H9 (cell line): ENCODE data around the gene STT3B. TPM values are rescaled to one million over a fixed set of nuclear protein-coding genes. Genes with fewer than 3 reads are reported as not detected.

Experiments
- DNase-seq: peaks from one replicate; pipeline ENCODE4 v3.0.0-alpha.2; 2017
- H2AFZ ChIP-seq: one replicate; pipeline ENCODE4 v1.6.1; 2013; ENCODE audit warnings: mild to moderate bottlenecking, low read length, control low read depth, moderate library complexity
- H2AK5ac ChIP-seq: 2 replicates; pipeline ENCODE4 v1.6.1; 2013; ENCODE audit warnings: low read length, control low read depth, mixed read lengths; ENCODE audit not compliant: insufficient read length
- H2BK120ac ChIP-seq: one replicate; pipeline ENCODE4 v1.6.1; 2013; ENCODE audit warnings: low read depth, mild to moderate bottlenecking, low read length, control low read depth, inconsistent platforms; ENCODE audit not compliant: poor library complexity, severe bottlenecking
- H2BK12ac ChIP-seq: 2 replicates; pipeline ENCODE4 v1.6.1; 2013; ENCODE audit warnings: low read length, control low read depth, mixed read lengths, low read depth; ENCODE audit not compliant: insufficient read length
- H2BK15ac ChIP-seq: 2 replicates; pipeline ENCODE4 v1.6.1; 2013; ENCODE audit warnings: low read depth, low read length, control low read depth
- H2BK20ac ChIP-seq: one replicate; pipeline ENCODE4 v1.6.1; 2013; ENCODE audit warnings: low read depth, mild to moderate bottlenecking, low read length, control low read depth, inconsistent platforms; ENCODE audit not compliant: poor library complexity, severe bottlenecking
- H2BK5ac ChIP-seq: 2 replicates; pipeline ENCODE4 v1.6.1; 2013; ENCODE audit warnings: low read length, control low read depth, mixed read lengths; ENCODE audit not compliant: insufficient read length
- H3K14ac ChIP-seq: 2 replicates; pipeline ENCODE4 v1.6.1; 2013; ENCODE audit warnings: low read length, control low read depth; ENCODE audit not compliant: insufficient read depth
- H3K18ac ChIP-seq: 2 replicates; pipeline ENCODE4 v1.6.1; 2013; ENCODE audit warnings: low read depth, mild to moderate bottlenecking, mixed read lengths, low read length, control low read depth; ENCODE audit not compliant: insufficient read length
- H3K23ac ChIP-seq: 2 replicates; pipeline ENCODE4 v1.6.1; 2013; ENCODE audit warnings: low read length, control low read depth, mixed read lengths, low read depth; ENCODE audit not compliant: insufficient read length
- H3K23me2 ChIP-seq: 2 replicates; pipeline ENCODE4 v1.6.1; 2013; ENCODE audit warnings: low read depth, mild to moderate bottlenecking, mixed read lengths, low read length, control low read depth; ENCODE audit not compliant: insufficient read length, poor library complexity, severe bottlenecking
- H3K27ac ChIP-seq: 2 replicates; pipeline ENCODE4 v1.5.1; 2013; ENCODE audit warnings: low read length, control low read depth, mixed read lengths, low read depth; ENCODE audit not compliant: insufficient read length
- H3K27me3 ChIP-seq: 2 replicates; pipeline ENCODE4 v1.6.1; 2013; ENCODE audit warnings: low read length, control low read depth, inconsistent platforms; ENCODE audit not compliant: insufficient read depth
- H3K4ac ChIP-seq: 2 replicates; pipeline ENCODE4 v1.6.1; 2013; ENCODE audit warnings: low read depth, mild to moderate bottlenecking, control low read depth, inconsistent platforms, low read length, moderate library complexity
- H3K4me1 ChIP-seq: 2 replicates; pipeline ENCODE4 v1.6.1; 2013; ENCODE audit warnings: low read length, control low read depth, inconsistent platforms; ENCODE audit not compliant: insufficient read depth
- H3K4me2 ChIP-seq: 2 replicates; pipeline ENCODE4 v1.6.1; 2013; ENCODE audit warnings: low read length, control low read depth, mixed read lengths; ENCODE audit not compliant: insufficient read length, insufficient read depth
- H3K56ac ChIP-seq: 2 replicates; pipeline ENCODE4 v1.6.1; 2013; ENCODE audit warnings: low read depth, mild to moderate bottlenecking, mixed read lengths, low read length, control low read depth; ENCODE audit not compliant: insufficient read length
- H3K79me1 ChIP-seq: 2 replicates; pipeline ENCODE4 v1.6.1; 2013; ENCODE audit warnings: low read depth, mild to moderate bottlenecking, moderate library complexity, low read length, control low read depth, inconsistent platforms; ENCODE audit not compliant: insufficient read depth, poor library complexity, severe bottlenecking
- H3K79me2 ChIP-seq: 2 replicates; pipeline ENCODE4 v1.6.1; 2013; ENCODE audit warnings: low read length, control low read depth, inconsistent platforms; ENCODE audit not compliant: insufficient read depth
- H3K9ac ChIP-seq: 2 replicates; pipeline ENCODE4 v1.6.1; 2013; ENCODE audit warnings: low read length, control low read depth, mixed read lengths; ENCODE audit not compliant: insufficient read length; ENCODE audit errors: extremely low read depth
- H3K9me3 ChIP-seq: one replicate; pipeline ENCODE4 v1.6.1; 2013; ENCODE audit warnings: low read depth, low read length, inconsistent platforms; ENCODE audit not compliant: control insufficient read depth
- H3T11ph ChIP-seq: one replicate; pipeline ENCODE4 v1.6.1; 2013; ENCODE audit warnings: mild to moderate bottlenecking, low read length, control low read depth, inconsistent platforms
- H4K20me1 ChIP-seq: one replicate; pipeline ENCODE4 v1.6.1; 2013; ENCODE audit not compliant: control insufficient read depth, insufficient read length, insufficient read depth
- H4K5ac ChIP-seq: 2 replicates; pipeline ENCODE4 v1.6.1; 2013; ENCODE audit warnings: low read depth, mild to moderate bottlenecking, mixed read lengths, low read length, control low read depth; ENCODE audit not compliant: insufficient read length
- H4K8ac ChIP-seq: replicated peaks from 2 replicates; pipeline ENCODE4 v1.6.1; 2013; ENCODE audit warnings: low read length, control low read depth, mixed read lengths, low read depth; ENCODE audit not compliant: insufficient read length
- H4K91ac ChIP-seq: 2 replicates; pipeline ENCODE4 v1.6.1; 2013; ENCODE audit warnings: low read depth, mild to moderate bottlenecking, moderate library complexity, mixed read lengths, low read length, control low read depth; ENCODE audit not compliant: insufficient read length
- H3K27ac Mint-ChIP-seq, 3 experiments: 2 replicates in 2 of 3; 3 replicates in 1 of 3; pipeline ENCODE4 v1.8.0; 2020 to 2021; ENCODE audit warnings: mixed read lengths in 3 of 3, mild to moderate bottlenecking in 1 of 3, moderate library complexity in 1 of 3
- H3K27me3 Mint-ChIP-seq: 2 replicates; pipeline ENCODE4 v1.8.0; 2021; ENCODE audit warnings: low read depth, mild to moderate bottlenecking, moderate library complexity, mixed read lengths
- H3K36me3 Mint-ChIP-seq, 3 experiments: 2 replicates in 2 of 3; 3 replicates in 1 of 3; pipeline ENCODE4 v1.8.0; 2020 to 2021; ENCODE audit warnings: low read depth in 3 of 3, mixed read lengths in 3 of 3; ENCODE audit not compliant: insufficient read depth in 1 of 3
- H3K4me1 Mint-ChIP-seq, 2 experiments: 2 replicates each; pipeline ENCODE4 v1.8.0; 2020; ENCODE audit warnings: mixed read lengths in 2 of 2
- H3K4me3 Mint-ChIP-seq, 2 experiments: 2 replicates in 1 of 2; 3 replicates in 1 of 2; pipeline ENCODE4 v1.8.0; 2020 to 2021; ENCODE audit warnings: mild to moderate bottlenecking in 2 of 2, mixed read lengths in 2 of 2, moderate library complexity in 1 of 2
- H3K9me3 Mint-ChIP-seq, 2 experiments: 2 replicates in 1 of 2; 3 replicates in 1 of 2; pipeline ENCODE4 v1.8.0; 2020; ENCODE audit warnings: mild to moderate bottlenecking in 2 of 2, mixed read lengths in 2 of 2, moderate library complexity in 1 of 2
- WGBS: extraction: QIAGEN DNeasy Blood & Tissue Kit; methylation state at CpG from one replicate; pipeline ENCODE4 v1.1.7; 2013; ENCODE audit warnings: missing lambda C conversion rate, low lambda C conversion rate, mixed read lengths; ENCODE audit not compliant: insufficient read length; ENCODE audit errors: extremely low coverage; 5-methylcytosine and 5-hydroxymethylcytosine counted together
- total RNA-seq: library from RNA; stranded (reverse); gene quantifications from 2 replicates; pipeline ENCODE4 v1.2.1, GENCODE V29; 2021
- TF ChIP-seq, protein P1 (sequence below): fragments of 200-600 bp; sonication (generic); conservative IDR thresholded peaks from 3 replicates; pipeline ENCODE4 v1.8.0; 2021; ENCODE audit warnings: antibody characterized with exemption, mild to moderate bottlenecking

The STT3B gene
- total RNA-seq, 1 experiment from 2014 or later, result 79.9 TPM

- no peak overlapping the region for H2AK5ac ChIP-seq
- no peaks in the 10 kb centered on the region; the same call in 1 of the 2 replicates for H3K4me1 ChIP-seq
- no peak for DNase-seq
- H2AFZ ChIP-seq, result no peak overlapping the region
- H3K23ac ChIP-seq, result no peak overlapping the region
- H4K5ac ChIP-seq, result no peak overlapping the region
- no peak overlapping the region for H3K18ac ChIP-seq
- no peak overlapping the region for H3K4me3 Mint-ChIP-seq
- H4K91ac ChIP-seq, result no peak overlapping the region
- no peak overlapping the region for H2BK15ac ChIP-seq
- H2BK5ac ChIP-seq, result no peak overlapping the region
- no peak overlapping the region for H4K8ac ChIP-seq
- no peaks in the 10 kb centered on the region for H3K23me2 ChIP-seq
- no peak overlapping the region for H3K4ac ChIP-seq
- H3K9me3 ChIP-seq, result no peaks in the 10 kb centered on the region
- TF ChIP-seq, protein P1, sequence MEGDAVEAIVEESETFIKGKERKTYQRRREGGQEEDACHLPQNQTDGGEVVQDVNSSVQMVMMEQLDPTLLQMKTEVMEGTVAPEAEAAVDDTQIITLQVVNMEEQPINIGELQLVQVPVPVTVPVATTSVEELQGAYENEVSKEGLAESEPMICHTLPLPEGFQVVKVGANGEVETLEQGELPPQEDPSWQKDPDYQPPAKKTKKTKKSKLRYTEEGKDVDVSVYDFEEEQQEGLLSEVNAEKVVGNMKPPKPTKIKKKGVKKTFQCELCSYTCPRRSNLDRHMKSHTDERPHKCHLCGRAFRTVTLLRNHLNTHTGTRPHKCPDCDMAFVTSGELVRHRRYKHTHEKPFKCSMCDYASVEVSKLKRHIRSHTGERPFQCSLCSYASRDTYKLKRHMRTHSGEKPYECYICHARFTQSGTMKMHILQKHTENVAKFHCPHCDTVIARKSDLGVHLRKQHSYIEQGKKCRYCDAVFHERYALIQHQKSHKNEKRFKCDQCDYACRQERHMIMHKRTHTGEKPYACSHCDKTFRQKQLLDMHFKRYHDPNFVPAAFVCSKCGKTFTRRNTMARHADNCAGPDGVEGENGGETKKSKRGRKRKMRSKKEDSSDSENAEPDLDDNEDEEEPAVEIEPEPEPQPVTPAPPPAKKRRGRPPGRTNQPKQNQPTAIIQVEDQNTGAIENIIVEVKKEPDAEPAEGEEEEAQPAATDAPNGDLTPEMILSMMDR, result no peak
- H3K14ac ChIP-seq, result no peak overlapping the region
- no peak overlapping the region for H3K27ac ChIP-seq
- H4K20me1 ChIP-seq, result no peaks in the 10 kb centered on the region
- no peak overlapping the region for H2BK20ac ChIP-seq
- H3K9me3 Mint-ChIP-seq, result no peaks in the 10 kb centered on the region
- H3K27ac Mint-ChIP-seq, result no peak overlapping the region
- H3K27me3 ChIP-seq, result no peaks in the 10 kb centered on the region
- no peak overlapping the region for H3K9ac ChIP-seq
- H3K4me2 ChIP-seq, result no peak overlapping the region
- no peaks in the 10 kb centered on the region for H3K79me1 ChIP-seq
- peaks cover 10% of the 10 kb centered on the region; the same call in 1 of the 2 replicates for H3K79me2 ChIP-seq
- H2BK12ac ChIP-seq, result no peak overlapping the region
- peaks cover 20 to 30% of the 10 kb centered on the region in 2 experiments for H3K4me1 Mint-ChIP-seq
- no CpG with 5 or more reads among the region's 2 CpGs for WGBS
- H3K27me3 Mint-ChIP-seq, result no peaks in the 10 kb centered on the region
- no peak overlapping the region for H3T11ph ChIP-seq
- H2BK120ac ChIP-seq, result no peak overlapping the region
- H3K56ac ChIP-seq, result no peak overlapping the region
- H3K36me3 Mint-ChIP-seq, result peaks cover 5 to 17% (median 10%) of the 10 kb centered on the region in 3 experiments; a peak in 6 of 7 replicates
Measured at GRCh38 chr3:31575448-31575847, 42.7 kb downstream of the STT3B start.
